DOHH2 (cell line): ENCODE measurements around the gene G6PD.

ENCODE experiments used
- CTCF ChIP-seq: fragments of 200-600 bp; sonication (generic); IDR thresholded peaks from one replicate; pipeline ENCODE4 v1.5.1; 2014; ENCODE audit warnings: antibody characterized with exemption, mild to moderate bottlenecking, low read depth, low read length; ENCODE audit not compliant: poor library complexity, severe bottlenecking
- EZH2phosphoT487 ChIP-seq: fragments of 200-600 bp; sonication (generic); IDR thresholded peaks from 2 replicates; pipeline ENCODE4 v1.6.1; 2017; ENCODE audit warnings: borderline replicate concordance, mild to moderate bottlenecking, antibody characterized with exemption, low read length, moderate library complexity, mixed read lengths

- TF ChIP-seq CTCF (no peak), EZH2phosphoT487 (no peak)
These were observed 20.8 kb downstream of the G6PD start for GRCh38 chrX:154525606-154526490.
